ENCODE data around the gene MAST4. TPM values are rescaled to one million over a fixed set of nuclear protein-coding genes. Genes with fewer than 3 reads are reported as not detected.
A peak's percentile ranks its signal among the peaks of the same experiment; 100 is the strongest.

MAST4 gene
- total RNA-seq, 2 experiments from 2014 or later: 27.7 to 28.8 TPM

DNA sequence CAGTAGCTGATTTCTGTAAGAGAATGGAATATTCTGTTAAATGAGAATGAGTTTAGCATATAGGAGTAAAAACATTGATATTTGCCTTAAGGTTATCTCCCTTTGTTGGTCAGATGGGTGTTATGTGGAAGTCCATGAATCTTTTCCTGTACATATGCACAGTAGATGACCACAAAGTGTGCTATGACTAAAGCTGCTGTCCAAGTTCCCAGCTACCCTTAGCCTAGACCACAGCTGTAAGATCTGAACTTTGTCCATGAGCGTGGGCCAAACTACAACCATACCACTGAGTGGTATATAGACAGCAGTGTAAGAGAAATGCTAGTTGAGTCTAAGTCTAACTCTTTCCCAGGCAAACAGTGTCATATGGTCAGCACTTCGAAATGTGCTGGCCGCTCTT is 551.6 kb downstream of the MAST4 start:
- no peaks in the 10 kb centered on the region for H3K27me3 Mint-ChIP-seq (ENCODE audit: low read depth)
- intact Hi-C loops (cut with micrococcal nuclease): no loop called here
- CTCF ChIA-PET: interaction anchor here (1.0 to 2.4 kb wide), 3 partner anchors 10 to 160 kb away, joined by 3 to 14 read pairs (median 7); no protein-coding TSS in a partner anchor
- no peak for DNase-seq
- H3K4me1 Mint-ChIP-seq (ENCODE audit: low read depth): no peaks in the 10 kb centered on the region
- H3K36me3 Mint-ChIP-seq (ENCODE audit: low read depth): peaks cover 31% of the 10 kb centered on the region
- no peaks in the 10 kb centered on the region for H3K9me3 Mint-ChIP-seq
- H3K4me3 Mint-ChIP-seq: no peak overlapping the region
- H3K27ac Mint-ChIP-seq: no peak overlapping the region

DNA sequence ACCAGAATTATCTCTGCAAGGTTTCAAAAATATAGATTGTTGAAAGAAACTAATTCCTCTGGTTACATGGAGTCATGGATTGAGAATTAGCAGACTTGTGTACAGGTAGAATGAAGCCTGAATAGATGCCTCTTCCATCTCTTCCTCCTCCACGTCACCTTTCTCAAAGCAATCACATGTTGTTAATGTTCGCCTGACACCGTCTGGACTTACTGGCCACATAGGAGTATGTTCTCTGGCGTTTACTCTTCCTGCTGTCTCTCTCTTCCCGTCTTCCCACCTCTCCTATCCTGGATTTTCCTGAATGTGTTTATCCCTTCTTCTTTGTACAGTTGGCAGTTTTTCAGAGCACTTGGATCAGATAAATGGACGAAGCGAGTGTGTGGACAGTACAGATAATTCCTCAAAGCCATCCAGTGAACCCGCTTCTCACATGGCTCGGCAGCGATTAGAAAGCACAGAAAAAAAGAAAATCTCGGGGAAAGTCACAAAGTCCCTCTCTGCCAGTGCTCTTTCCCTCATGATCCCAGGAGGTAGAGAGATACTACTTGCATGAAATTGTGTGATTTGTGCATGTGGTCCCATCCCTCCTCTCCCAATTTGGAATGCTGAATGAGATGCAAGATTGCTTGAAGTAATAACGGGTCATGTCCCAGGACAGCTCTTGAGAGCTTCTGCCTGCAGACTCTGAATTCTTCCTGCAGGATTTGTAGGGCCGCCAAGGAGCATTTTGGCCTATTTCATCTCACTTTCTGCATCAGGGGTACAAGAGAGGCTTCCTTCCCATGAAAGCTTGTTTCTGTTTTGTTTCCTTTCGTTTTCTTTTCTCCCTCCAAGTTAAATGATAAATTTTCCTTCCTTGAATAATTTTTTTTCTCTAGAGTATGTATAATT is 553.1 kb downstream of the MAST4 start:
- Mint-ChIP-seq H3K27me3 (ENCODE audit: low read depth) (no peaks in the 10 kb centered on the region), H3K36me3 (ENCODE audit: low read depth) (peaks cover 27% of the 10 kb centered on the region), H3K9me3 (no peaks in the 10 kb centered on the region), H3K27ac (no peak overlapping the region), H3K4me1 (ENCODE audit: low read depth) (no peaks in the 10 kb centered on the region), H3K4me3 (no peak overlapping the region)
- intact Hi-C loops (cut with micrococcal nuclease): no loop called here
- CTCF ChIA-PET: interaction anchor here (0.7 to 2.4 kb wide), 7 partner anchors 8 to 1434 kb away, joined by 3 to 14 read pairs (median 3); no protein-coding TSS in a partner anchor
- DNase-seq: no peak

GRCh38 chr5:67149951-67150523 is 553.8 kb downstream of the MAST4 start:
- no peak for DNase-seq
- no peaks in the 10 kb centered on the region for H3K27me3 Mint-ChIP-seq (ENCODE audit: low read depth)
- peaks cover 29% of the 10 kb centered on the region for H3K36me3 Mint-ChIP-seq (ENCODE audit: low read depth)
- no peaks in the 10 kb centered on the region for H3K4me1 Mint-ChIP-seq (ENCODE audit: low read depth)
- H3K4me3 Mint-ChIP-seq: no peak overlapping the region
- H3K9me3 Mint-ChIP-seq: no peaks in the 10 kb centered on the region
- CTCF ChIA-PET: interaction anchor here (0.6 to 1.8 kb wide), 7 partner anchors 16 to 1435 kb away, joined by 3 to 5 read pairs (median 3); no protein-coding TSS in a partner anchor
- intact Hi-C loops (cut with micrococcal nuclease): loop anchor here (1.0 to 5.0 kb wide), 2 partner anchors 162 to 338 kb away; no protein-coding TSS in a partner anchor
- H3K27ac Mint-ChIP-seq: no peak overlapping the region

- Mint-ChIP-seq H3K27ac (no peak overlapping the region), H3K4me3 (no peak overlapping the region), H3K4me1 (ENCODE audit: low read depth) (peaks cover 4% of the 10 kb centered on the region), H3K36me3 (ENCODE audit: low read depth) (peaks cover 22% of the 10 kb centered on the region), H3K9me3 (no peaks in the 10 kb centered on the region), H3K27me3 (ENCODE audit: low read depth) (no peaks in the 10 kb centered on the region)
- intact Hi-C loops (cut with micrococcal nuclease): loop anchor here (5.0 kb wide), 1 partner anchor 340 kb away; no protein-coding TSS in a partner anchor
- CTCF ChIA-PET: interaction anchor here (0.6 to 1.0 kb wide), 3 partner anchors 57 to 163 kb away, joined by 3 to 4 read pairs (median 4); no protein-coding TSS in a partner anchor
- no peak for DNase-seq
These were observed 556.2 kb downstream of the MAST4 start for GRCh38 chr5:67152400-67152799.

DNA sequence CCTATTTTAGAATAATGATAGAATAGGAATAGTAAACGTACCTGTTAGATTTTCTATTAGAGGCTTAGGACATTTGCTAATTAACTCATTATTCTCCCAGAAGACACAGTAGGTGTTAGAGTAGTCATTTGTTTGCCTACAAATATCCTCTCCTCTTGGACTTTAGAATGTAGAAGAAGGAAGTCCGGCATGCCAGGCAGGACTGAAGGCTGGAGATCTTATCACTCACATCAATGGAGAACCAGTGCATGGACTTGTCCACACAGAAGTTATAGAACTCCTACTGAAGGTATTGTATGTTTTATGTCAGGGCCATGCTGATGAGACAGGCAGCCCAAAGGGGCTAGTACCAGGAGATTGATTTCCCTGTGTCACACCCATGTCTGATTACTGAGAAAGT is 557.1 kb downstream of the MAST4 start:
- intact Hi-C loops (cut with micrococcal nuclease): loop anchor here (5.0 kb wide), 1 partner anchor 341 kb away; no protein-coding TSS in a partner anchor
- CTCF ChIA-PET: interaction anchor here (1.0 kb wide), 1 partner anchor 56 kb away, joined by 4 read pairs; no protein-coding TSS in a partner anchor
- peaks cover 21% of the 10 kb centered on the region for H3K36me3 Mint-ChIP-seq (ENCODE audit: low read depth)
- no peaks in the 10 kb centered on the region for H3K9me3 Mint-ChIP-seq
- H3K27me3 Mint-ChIP-seq (ENCODE audit: low read depth): no peaks in the 10 kb centered on the region
- H3K4me3 Mint-ChIP-seq: no peak overlapping the region
- DNase-seq: no peak
- H3K4me1 Mint-ChIP-seq (ENCODE audit: low read depth): peaks cover 5% of the 10 kb centered on the region
- no peak overlapping the region for H3K27ac Mint-ChIP-seq

- Mint-ChIP-seq H3K27ac (no peak overlapping the region), H3K27me3 (ENCODE audit: low read depth) (no peaks in the 10 kb centered on the region), H3K36me3 (ENCODE audit: low read depth) (peaks cover 20% of the 10 kb centered on the region), H3K4me1 (ENCODE audit: low read depth) (peaks cover 13% of the 10 kb centered on the region), H3K9me3 (no peaks in the 10 kb centered on the region), H3K4me3 (no peak overlapping the region)
- intact Hi-C loops (cut with micrococcal nuclease): loop anchor here (5.0 kb wide), 2 partner anchors 342 to 847 kb away; no protein-coding TSS in a partner anchor
- CTCF ChIA-PET: interaction anchor here (1.4 to 17.9 kb wide), 2 partner anchors 13 to 52 kb away, joined by 6 to 354 read pairs; partner anchors contain the start of gene CD180
- DNase-seq: no peak
These were observed 558.5 kb downstream of the MAST4 start for GRCh38 chr5:67154556-67155206.

- Mint-ChIP-seq H3K4me1 (ENCODE audit: low read depth) (peaks cover 35% of the 10 kb centered on the region), H3K4me3 (no peak overlapping the region), H3K36me3 (ENCODE audit: low read depth) (peaks cover 8% of the 10 kb centered on the region), H3K27me3 (ENCODE audit: low read depth) (no peaks in the 10 kb centered on the region), H3K27ac (no peak overlapping the region), H3K9me3 (no peaks in the 10 kb centered on the region)
- DNase-seq: peak; percentile 70
- CTCF ChIA-PET: interaction anchor here (0.6 to 17.9 kb wide), 12 partner anchors 9 to 227 kb away, joined by 3 to 354 read pairs (median 4); partner anchors contain the start of gene CD180
- intact Hi-C loops (cut with micrococcal nuclease): loop anchor here (1.0 to 5.0 kb wide), 3 partner anchors 52 to 1094 kb away; no protein-coding TSS in a partner anchor
These were observed 560.9 kb downstream of the MAST4 start for GRCh38 chr5:67156976-67157583.

- no peaks in the 10 kb centered on the region for H3K9me3 Mint-ChIP-seq
- intact Hi-C loops (cut with micrococcal nuclease): no loop called here
- CTCF ChIA-PET: interaction anchor here (4.2 to 17.9 kb wide), 2 partner anchors 8 to 46 kb away, joined by 25 to 354 read pairs; partner anchors contain the start of gene CD180
- H3K27ac Mint-ChIP-seq: peak overlapping the region; percentile 62
- peaks cover 54% of the 10 kb centered on the region for H3K4me1 Mint-ChIP-seq (ENCODE audit: low read depth)
- peaks cover 21% of the 10 kb centered on the region for H3K36me3 Mint-ChIP-seq (ENCODE audit: low read depth)
- peak; percentile 24 for DNase-seq
- no peaks in the 10 kb centered on the region for H3K27me3 Mint-ChIP-seq (ENCODE audit: low read depth)
- no peak overlapping the region for H3K4me3 Mint-ChIP-seq
These were observed 564.1 kb downstream of the MAST4 start for GRCh38 chr5:67160272-67160671.

- CTCF ChIA-PET: interaction anchor here (0.7 to 17.9 kb wide), 4 partner anchors 28 to 173 kb away, joined by 3 to 354 read pairs (median 5); partner anchors contain the start of gene CD180
- intact Hi-C loops (cut with micrococcal nuclease): loop anchor here (1.0 kb wide), 2 partner anchors 46 to 157 kb away; no protein-coding TSS in a partner anchor
- H3K27me3 Mint-ChIP-seq (ENCODE audit: low read depth): no peaks in the 10 kb centered on the region
- peaks cover 21% of the 10 kb centered on the region for H3K36me3 Mint-ChIP-seq (ENCODE audit: low read depth)
- peaks cover 61% of the 10 kb centered on the region for H3K4me1 Mint-ChIP-seq (ENCODE audit: low read depth)
- peak overlapping the region; percentile 68 for H3K27ac Mint-ChIP-seq
- DNase-seq: peak; percentile 64
- no peaks in the 10 kb centered on the region for H3K9me3 Mint-ChIP-seq
- peak overlapping the region; percentile 11 for H3K4me3 Mint-ChIP-seq
These were observed 564.8 kb downstream of the MAST4 start for GRCh38 chr5:67160985-67161384.

DNA sequence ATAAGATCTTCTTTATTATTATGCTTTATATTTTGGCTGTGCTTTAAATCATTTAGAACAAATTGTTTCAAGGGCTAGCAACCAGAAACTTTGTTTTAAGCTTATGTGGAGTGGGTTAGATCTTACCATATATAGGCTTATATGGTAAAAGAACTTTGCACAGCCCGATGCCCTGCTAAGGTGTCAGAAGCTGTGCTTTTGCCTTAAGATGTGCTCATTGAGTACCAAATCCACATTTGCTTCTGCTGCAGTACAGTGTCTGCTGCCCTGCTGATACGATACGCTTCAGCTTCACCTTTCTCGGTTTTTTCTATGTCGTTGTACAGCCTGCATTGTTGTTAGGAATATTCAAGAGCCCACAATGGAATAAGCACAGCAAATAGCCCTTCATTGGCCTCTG is 565.6 kb downstream of the MAST4 start:
- CTCF ChIA-PET: interaction anchor here (0.8 to 17.9 kb wide), 4 partner anchors 13 to 174 kb away, joined by 3 to 354 read pairs (median 4); partner anchors contain the start of gene CD180
- Mint-ChIP-seq H3K27me3 (ENCODE audit: low read depth) (no peaks in the 10 kb centered on the region), H3K9me3 (no peaks in the 10 kb centered on the region), H3K4me1 (ENCODE audit: low read depth) (peaks cover 64% of the 10 kb centered on the region), H3K4me3 (no peak overlapping the region), H3K27ac (no peak overlapping the region), H3K36me3 (ENCODE audit: low read depth) (peaks cover 22% of the 10 kb centered on the region)
- DNase-seq: no peak
- intact Hi-C loops (cut with micrococcal nuclease): loop anchor here (1.0 kb wide), 2 partner anchors 46 to 157 kb away; no protein-coding TSS in a partner anchor

GRCh38 chr5:67163231-67163756 is 567.1 kb downstream of the MAST4 start:
- CTCF ChIA-PET: interaction anchor here (0.6 to 17.9 kb wide), 3 partner anchors 43 to 176 kb away, joined by 3 to 354 read pairs (median 6); partner anchors contain the start of gene CD180
- H3K36me3 Mint-ChIP-seq (ENCODE audit: low read depth): peaks cover 26% of the 10 kb centered on the region
- peak overlapping the region; percentile 50 for H3K27ac Mint-ChIP-seq
- no peaks in the 10 kb centered on the region for H3K9me3 Mint-ChIP-seq
- H3K4me3 Mint-ChIP-seq: no peak overlapping the region
- H3K27me3 Mint-ChIP-seq (ENCODE audit: low read depth): no peaks in the 10 kb centered on the region
- peaks cover 73% of the 10 kb centered on the region for H3K4me1 Mint-ChIP-seq (ENCODE audit: low read depth)
- intact Hi-C loops (cut with micrococcal nuclease): no loop called here
- DNase-seq: no peak

All from activated naive CD4-positive, alpha-beta T cell treated with anti-CD3 and anti-CD28 coated beads for 36 hours (primary cell).